ENCODE data around the gene GID8. TPM values are rescaled to one million over a fixed set of nuclear protein-coding genes. Genes with fewer than 3 reads are reported as not detected.

The GID8 gene
- total and polyA plus RNA-seq, 2 experiments from 2014 or later, result 41.8 to 106 TPM

- Mint-ChIP-seq H3K27me3 (ENCODE audit: insufficient read depth, low read depth, poor library complexity) (peaks cover 3% of the 10 kb centered on the region), H3K9me3 (no peaks in the 10 kb centered on the region), H3K4me3 (no peak overlapping the region; the same call in 2 of the 3 replicates), H3K27ac (no peak overlapping the region), H3K36me3 (ENCODE audit: low read depth) (peaks cover 98% of the 10 kb centered on the region), H3K4me1 (peaks cover 3% of the 10 kb centered on the region; the same call in 1 of the 3 replicates)
- Histone ChIP-seq H2AFZ (no peak overlapping the region), H3K9me2 (ENCODE audit: insufficient read depth) (no peaks in the 10 kb centered on the region), H3K27me3 (ENCODE audit: insufficient read depth) (no peaks in the 10 kb centered on the region), H3K4me2 (no peak overlapping the region), H3K79me2 (replicated peaks; ENCODE audit: insufficient read depth) (peaks cover 94% of the 10 kb centered on the region), H3K36me3 (ENCODE audit: insufficient read depth) (peaks cover 57% of the 10 kb centered on the region), H3F3A (replicated peaks; ENCODE audit: low read depth) (peaks cover 22% of the 10 kb centered on the region), H3K27ac (ENCODE audit: low read depth) (no peak overlapping the region), H3K4me1 (ENCODE audit: insufficient read depth) (peaks cover 3% of the 10 kb centered on the region), H4K20me1 (replicated peaks; ENCODE audit: insufficient read depth) (peaks cover 68% of the 10 kb centered on the region), H3K4me3 (no peak overlapping the region)
- TF ChIP-seq, protein P1, sequence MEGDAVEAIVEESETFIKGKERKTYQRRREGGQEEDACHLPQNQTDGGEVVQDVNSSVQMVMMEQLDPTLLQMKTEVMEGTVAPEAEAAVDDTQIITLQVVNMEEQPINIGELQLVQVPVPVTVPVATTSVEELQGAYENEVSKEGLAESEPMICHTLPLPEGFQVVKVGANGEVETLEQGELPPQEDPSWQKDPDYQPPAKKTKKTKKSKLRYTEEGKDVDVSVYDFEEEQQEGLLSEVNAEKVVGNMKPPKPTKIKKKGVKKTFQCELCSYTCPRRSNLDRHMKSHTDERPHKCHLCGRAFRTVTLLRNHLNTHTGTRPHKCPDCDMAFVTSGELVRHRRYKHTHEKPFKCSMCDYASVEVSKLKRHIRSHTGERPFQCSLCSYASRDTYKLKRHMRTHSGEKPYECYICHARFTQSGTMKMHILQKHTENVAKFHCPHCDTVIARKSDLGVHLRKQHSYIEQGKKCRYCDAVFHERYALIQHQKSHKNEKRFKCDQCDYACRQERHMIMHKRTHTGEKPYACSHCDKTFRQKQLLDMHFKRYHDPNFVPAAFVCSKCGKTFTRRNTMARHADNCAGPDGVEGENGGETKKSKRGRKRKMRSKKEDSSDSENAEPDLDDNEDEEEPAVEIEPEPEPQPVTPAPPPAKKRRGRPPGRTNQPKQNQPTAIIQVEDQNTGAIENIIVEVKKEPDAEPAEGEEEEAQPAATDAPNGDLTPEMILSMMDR (conservative IDR thresholded peaks at IDR 0.05; ENCODE audit: low read depth in 2 of 2), result no peak
- TF ChIP-seq ZNF114 (CRISPR knock-in tag; IDR thresholded peaks at IDR 0.05) (no peak), ZNF331 (CRISPR knock-in tag; IDR thresholded peaks at IDR 0.05; ENCODE audit: low read depth) (no peak), EZH2phosphoT487 (IDR thresholded peaks at IDR 0.05; ENCODE audit: unreplicated experiment) (no peak), POLR2AphosphoS5 (IDR thresholded peaks at IDR 0.05; ENCODE audit: low read depth) (no peak), STAT1 (IDR thresholded peaks at IDR 0.05; ENCODE audit: unreplicated experiment) (no peak), ETS1 (IDR thresholded peaks at IDR 0.05) (no peak), CREB1 (CRISPR knock-in tag; IDR thresholded peaks at IDR 0.05; ENCODE audit: low read depth) (no peak), EZH2 (IDR thresholded peaks at IDR 0.05; ENCODE audit: low read depth, unreplicated experiment) (no peak), ZNF462 (CRISPR knock-in tag; IDR thresholded peaks at IDR 0.05) (no peak), NANOG (IDR thresholded peaks at IDR 0.05; ENCODE audit: borderline replicate concordance) (no peak)
- TF ChIP-seq, protein P2, sequence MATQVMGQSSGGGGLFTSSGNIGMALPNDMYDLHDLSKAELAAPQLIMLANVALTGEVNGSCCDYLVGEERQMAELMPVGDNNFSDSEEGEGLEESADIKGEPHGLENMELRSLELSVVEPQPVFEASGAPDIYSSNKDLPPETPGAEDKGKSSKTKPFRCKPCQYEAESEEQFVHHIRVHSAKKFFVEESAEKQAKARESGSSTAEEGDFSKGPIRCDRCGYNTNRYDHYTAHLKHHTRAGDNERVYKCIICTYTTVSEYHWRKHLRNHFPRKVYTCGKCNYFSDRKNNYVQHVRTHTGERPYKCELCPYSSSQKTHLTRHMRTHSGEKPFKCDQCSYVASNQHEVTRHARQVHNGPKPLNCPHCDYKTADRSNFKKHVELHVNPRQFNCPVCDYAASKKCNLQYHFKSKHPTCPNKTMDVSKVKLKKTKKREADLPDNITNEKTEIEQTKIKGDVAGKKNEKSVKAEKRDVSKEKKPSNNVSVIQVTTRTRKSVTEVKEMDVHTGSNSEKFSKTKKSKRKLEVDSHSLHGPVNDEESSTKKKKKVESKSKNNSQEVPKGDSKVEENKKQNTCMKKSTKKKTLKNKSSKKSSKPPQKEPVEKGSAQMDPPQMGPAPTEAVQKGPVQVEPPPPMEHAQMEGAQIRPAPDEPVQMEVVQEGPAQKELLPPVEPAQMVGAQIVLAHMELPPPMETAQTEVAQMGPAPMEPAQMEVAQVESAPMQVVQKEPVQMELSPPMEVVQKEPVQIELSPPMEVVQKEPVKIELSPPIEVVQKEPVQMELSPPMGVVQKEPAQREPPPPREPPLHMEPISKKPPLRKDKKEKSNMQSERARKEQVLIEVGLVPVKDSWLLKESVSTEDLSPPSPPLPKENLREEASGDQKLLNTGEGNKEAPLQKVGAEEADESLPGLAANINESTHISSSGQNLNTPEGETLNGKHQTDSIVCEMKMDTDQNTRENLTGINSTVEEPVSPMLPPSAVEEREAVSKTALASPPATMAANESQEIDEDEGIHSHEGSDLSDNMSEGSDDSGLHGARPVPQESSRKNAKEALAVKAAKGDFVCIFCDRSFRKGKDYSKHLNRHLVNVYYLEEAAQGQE (IDR thresholded peaks at IDR 0.05; ENCODE audit: unreplicated experiment), result no peak
- DNase-seq (ENCODE audit: low spot score), result no peak
- ATAC-seq, result no peak
These were observed 7.9 kb downstream of the GID8 start for GRCh38 chr20:62945771-62946339.

Data from GM23338 (cell line).